ENCODE measurements around the gene FXYD7.
"Not testable (repeated sequence)": the region's sequence is repeated elsewhere in the genome, so short reads cannot be mapped to it uniquely, and the experiment has no call there.

The FXYD7 gene

DNA sequence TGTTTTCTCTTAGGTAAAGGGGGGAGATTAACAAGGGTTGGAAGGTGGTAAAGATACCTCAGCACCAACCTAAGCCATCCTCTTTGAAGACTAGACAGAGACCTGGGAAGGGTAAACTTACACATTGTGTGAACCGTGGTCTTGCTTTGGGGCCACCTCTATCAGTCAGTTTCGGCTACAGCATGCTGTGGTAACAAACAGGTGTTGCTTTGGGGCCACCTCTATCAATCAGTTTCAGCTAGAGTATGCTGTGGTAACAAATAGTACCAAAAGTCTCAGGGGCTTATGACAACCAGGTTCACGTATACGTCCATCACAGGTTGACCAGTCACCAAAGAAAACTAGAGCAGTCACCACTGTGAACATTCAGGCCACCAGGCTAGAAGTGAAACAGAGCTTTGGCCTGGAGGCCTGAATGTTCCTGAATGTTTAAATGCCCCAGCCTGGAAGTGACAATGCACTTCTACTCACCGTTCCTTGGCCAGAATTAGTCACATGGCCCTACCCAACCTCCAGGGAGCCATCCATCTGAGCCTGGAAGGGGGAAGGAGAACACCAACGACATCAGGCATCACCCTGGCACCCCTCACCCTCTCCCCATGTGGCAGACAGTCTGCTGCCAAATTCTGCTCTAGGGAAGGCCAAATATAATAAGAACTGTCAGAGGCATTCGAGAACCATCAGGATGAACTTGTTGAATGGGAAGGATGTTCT lies 3.8 kb downstream of the FXYD7 start:
- no peak for DNase-seq

GRCh38 chr19:35149463-35149862 lies 6.4 kb downstream of the FXYD7 start:
- no peak for DNase-seq

DNA sequence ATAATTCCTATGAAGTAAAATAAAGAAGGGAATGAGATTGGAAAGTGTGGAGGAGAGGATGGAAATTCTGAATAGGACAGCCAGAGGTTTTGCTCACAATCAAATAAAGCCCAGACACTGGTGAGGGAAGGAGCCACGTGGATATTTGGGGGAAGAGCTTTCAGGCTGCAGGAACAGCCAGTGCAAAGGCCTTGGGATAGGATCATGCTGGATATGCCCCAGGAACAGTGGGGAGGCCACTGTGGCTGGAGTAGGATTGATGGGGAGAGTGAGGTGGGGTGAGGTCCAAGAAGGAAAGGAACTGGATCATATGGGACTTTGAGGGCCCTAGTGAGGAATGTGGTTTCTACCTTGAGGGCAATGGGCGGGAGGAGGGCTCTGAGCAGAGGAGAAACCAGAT lies 7.4 kb downstream of the FXYD7 start:
- no peak for DNase-seq

DNA sequence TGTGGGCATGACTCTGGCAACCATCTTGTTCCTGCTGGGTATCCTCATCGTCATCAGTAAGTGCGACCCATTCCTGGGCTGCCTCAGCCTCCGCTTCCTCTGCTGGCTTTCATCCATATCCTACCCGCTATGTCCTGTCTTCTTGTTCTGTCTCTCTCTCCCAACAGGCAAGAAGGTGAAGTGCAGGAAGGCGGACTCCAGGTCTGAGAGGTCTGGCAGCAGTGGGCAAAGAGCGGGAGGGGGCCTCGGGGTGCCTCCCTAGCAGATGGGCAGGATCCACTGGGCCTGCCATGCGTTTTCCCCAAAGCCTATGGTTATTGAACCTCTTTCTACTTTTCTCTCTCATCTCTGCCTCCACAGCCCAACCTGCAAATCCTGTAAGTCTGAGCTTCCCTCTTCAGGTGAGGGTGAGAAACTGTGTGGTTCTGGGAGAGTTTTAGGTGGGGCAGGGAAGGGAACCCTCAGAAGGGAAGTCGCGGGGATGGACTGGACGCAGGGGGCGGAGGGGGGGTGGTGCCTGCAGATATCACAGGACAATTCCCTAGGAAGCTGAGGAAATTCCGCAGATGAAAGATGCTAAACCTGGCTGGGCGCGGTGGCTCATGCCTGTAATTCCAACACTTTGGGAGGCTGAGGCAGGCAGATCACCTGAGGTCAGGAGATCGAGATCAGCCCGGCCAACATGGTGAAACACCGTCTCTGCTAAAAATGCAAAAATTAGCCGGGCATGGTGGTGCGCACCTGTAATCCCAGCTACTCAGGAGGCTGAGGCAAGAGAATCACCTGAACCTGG lies 8.4 kb downstream of the FXYD7 start:
- no peak for DNase-seq

GRCh38 chr19:35153129-35153522 lies 10.1 kb downstream of the FXYD7 start:
- DNase-seq: not testable (repeated sequence)

- no peak for DNase-seq
These were observed 10.9 kb downstream of the FXYD7 start for GRCh38 chr19:35153701-35154524.

DNA sequence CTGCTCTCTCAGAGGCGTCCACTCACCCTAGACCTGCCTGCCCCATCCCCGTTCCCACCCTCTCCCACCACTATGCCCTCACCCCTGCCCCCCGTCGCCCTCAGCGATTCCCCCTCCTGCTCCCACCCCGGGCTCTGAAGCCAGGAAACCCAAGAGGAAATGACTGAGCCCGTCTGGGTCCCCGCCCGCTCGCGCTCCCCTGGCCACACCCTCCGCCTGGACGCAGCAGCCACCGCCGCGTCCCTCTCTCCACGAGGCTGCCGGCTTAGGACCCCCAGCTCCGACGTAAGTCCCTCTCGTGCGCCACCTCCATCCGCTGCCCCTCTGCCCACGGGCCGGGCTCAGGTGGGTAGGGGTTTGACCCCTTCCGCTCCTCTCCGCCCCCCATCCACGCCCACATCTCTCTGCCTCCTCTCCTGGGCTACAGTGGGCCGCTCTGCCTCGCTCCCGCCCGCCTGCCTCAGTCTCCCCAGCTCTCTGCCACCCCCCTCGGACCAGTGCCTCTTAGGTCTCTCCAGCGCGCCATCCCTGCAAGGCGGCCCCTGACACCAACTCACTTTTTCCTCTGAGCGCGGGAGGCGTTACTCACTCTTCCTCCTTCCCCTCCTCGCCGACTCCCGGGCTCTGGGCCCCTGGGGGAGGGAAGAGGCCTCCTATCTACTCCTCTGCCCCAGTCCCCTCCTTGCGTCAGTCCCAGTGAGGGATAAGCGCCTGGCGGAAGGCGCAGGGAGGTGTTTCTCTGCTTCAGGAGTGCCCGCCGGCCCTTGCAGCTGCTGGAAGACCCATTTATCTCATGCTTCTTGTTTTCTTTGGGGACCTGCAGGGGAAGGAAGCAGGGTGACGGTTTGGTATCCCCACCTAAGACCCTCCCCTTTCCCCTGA lies 11.7 kb downstream of the FXYD7 start, which contains the start of gene FXYD5:
Gene FXYD5, plus strand, starts transcription at position 211 of the 882 bp plus-strand sequence. CDS start 816 bp downstream, outside the sequence.
- DNase-seq: no peak

- DNase-seq: no peak
These were observed 12.4 kb downstream of the FXYD7 start for GRCh38 chr19:35155441-35155840.

- no peak for DNase-seq
These were observed 13.1 kb downstream of the FXYD7 start for GRCh38 chr19:35155981-35156672.

DNA sequence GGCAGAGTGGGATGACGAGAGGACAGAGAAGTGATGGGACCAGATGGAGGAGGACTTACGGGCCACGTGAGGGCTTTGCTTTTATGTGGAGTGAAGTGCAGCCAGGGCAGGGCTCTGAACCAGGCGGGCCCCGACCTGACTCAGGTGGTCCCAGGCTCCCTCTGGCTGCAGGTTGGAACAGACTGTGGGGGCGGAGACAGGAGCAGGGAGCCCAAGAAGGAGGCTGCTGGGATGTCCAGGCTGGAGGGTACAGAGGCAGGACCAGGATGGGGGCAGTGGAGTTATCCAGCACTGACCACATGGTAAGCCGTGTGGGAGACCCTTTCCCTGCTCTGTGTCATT lies 13.6 kb downstream of the FXYD7 start:
- no peak for DNase-seq

DNA sequence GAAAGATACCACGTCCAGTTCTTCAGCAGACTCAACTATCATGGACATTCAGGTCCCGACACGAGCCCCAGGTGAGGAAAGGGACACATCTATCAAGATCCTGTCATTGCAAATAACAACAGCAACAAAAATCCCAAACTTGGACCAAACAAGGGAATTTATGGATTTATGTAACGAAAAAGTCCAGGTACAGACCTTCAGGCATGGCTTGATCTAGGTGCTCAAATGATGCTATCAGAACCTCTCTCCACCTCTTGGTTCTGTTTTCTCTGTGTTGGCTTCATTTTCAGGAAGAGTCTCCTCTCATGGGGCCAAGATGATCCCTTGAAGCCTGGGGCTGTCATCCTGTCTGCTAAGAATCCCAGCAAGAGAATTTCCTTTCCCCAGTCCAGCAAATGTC lies 14.4 kb downstream of the FXYD7 start:
- DNase-seq: no peak

DNA sequence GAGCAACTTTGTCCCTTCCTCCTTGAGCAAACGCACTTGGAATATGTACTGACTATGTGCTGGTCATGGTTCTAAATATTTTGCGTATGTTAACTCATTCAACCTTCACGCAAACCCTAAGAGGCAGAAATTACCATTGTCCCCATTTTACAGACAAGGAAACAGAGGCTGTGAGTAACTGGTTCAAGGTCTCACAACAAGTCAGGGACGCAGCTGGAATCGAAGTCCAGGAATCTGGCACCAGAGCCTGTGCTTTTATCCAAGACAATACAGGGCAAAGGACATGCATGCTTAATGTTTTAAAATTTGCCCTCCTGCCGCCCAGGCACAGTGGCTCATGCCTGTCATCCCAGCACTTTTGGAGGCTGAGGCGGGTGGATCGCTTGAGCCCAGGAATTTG lies 16.6 kb downstream of the FXYD7 start:
- DNase-seq: no peak

DNA sequence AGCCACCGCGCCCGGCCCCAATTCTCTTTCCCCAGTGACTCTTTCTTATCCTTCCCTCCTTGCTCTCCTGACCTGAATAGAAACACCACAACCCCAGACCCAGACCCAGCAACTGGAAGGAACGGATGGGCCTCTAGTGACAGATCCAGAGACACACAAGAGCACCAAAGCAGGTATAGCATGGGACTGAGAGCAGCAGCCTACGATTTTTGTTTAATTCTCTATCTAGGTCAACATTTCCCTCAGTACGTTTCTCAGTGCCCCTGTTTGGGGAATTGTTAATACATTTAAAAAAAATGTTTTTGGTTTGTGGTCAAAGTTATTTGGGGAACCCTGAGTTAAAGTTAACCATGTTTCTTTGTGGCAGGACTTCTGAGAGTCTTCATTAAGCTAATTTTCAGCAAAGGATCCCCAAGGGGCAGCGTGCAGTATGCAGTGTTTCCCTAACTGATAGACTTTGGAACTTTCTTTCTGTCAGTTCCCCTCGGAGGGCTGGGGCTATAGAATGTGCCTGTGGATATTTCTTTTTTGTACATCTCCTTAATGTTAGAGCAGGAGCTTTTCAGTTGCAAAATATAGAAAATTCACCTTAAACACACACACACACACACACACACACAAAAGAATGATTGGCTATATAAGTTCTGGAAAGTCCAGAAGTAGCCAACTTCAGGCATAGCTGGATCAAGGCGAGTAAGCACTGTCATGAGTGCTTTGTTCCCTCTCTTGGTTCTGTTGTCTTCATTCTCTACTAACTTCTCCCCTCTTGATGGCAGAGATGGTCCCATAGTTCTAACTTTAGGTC lies 17.8 kb downstream of the FXYD7 start:
- no peak for DNase-seq

DNA sequence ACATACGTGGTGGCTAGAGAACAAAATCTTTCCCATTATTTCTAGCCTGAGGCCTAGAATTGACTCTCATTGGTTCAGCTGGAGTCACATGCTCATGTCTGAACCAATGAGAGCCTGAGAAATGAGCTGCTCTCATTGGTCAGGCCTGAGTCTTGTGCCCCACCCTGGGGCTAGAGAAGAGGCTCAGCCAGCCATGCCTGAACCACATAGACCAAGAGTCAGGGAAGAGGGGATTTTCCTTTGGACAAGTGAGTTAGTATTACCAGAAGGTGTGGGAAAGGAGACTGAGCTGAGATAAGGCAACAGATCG lies 18.3 kb downstream of the FXYD7 start:
- no peak for DNase-seq

- no peak for DNase-seq
These were observed 19.6 kb downstream of the FXYD7 start for GRCh38 chr19:35162471-35163326.

- no peak for DNase-seq
These were observed 21.4 kb downstream of the FXYD7 start for GRCh38 chr19:35164418-35164817.

GRCh38 chr19:35165200-35166058 lies 22.4 kb downstream of the FXYD7 start:
- DNase-seq: no peak

GRCh38 chr19:35166100-35167063 lies 23.3 kb downstream of the FXYD7 start:
- no peak for DNase-seq

All from NCI-H446 treated with DMSO at 0.1 percent for 48 hours (cell line).